ENCODE results near the gene SSX7. TPM values are rescaled to one million over a fixed set of nuclear protein-coding genes. Genes with fewer than 3 reads are reported as not detected.

Gene SSX7
- total and polyA plus RNA-seq, 2 of the 13 experiments (the other 11 are each of a cell fraction or from before 2014, with no cell fraction given) = not detected

DNA sequence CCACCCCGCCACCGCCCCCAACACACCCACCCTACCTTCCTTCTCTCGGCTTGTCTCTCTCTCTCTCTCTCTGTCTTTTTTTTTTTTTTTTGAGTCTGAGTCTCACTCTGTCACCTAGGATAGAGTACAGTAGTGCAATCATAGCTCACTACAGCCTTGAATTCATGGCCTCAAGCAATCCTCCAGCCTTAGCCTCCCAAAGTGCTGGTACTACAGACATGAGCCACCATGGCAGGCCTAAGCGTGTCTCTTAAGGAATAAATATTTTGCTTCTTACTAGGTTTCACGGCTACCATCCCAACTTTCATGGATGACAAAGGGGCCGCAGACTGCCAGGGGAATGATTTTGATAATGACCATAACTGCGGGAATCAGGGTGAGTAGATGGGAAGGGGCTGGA lies 55.8 kb downstream of the SSX7 start (continued):
- TF ChIP-seq, protein P1, sequence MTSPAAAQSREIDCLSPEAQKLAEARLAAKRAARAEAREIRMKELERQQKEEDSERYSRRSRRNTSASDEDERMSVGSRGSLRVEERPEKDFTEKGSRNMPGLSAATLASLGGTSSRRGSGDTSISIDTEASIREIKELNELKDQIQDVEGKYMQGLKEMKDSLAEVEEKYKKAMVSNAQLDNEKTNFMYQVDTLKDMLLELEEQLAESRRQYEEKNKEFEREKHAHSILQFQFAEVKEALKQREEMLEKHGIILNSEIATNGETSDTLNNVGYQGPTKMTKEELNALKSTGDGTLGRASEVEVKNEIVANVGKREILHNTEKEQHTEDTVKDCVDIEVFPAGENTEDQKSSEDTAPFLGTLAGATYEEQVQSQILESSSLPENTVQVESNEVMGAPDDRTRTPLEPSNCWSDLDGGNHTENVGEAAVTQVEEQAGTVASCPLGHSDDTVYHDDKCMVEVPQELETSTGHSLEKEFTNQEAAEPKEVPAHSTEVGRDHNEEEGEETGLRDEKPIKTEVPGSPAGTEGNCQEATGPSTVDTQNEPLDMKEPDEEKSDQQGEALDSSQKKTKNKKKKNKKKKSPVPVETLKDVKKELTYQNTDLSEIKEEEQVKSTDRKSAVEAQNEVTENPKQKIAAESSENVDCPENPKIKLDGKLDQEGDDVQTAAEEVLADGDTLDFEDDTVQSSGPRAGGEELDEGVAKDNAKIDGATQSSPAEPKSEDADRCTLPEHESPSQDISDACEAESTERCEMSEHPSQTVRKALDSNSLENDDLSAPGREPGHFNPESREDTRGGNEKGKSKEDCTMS (CRISPR knock-in tag; conservative IDR thresholded peaks at IDR 0.05) = no peak
- TF ChIP-seq ZNF431 (CRISPR knock-in tag; IDR thresholded peaks at IDR 0.05; ENCODE audit: borderline replicate concordance, low read depth) = no peak
- TF ChIP-seq ATRX (CRISPR knock-in tag; IDR thresholded peaks at IDR 0.05; ENCODE audit: borderline replicate concordance) = no peak
- TF ChIP-seq KLF11 (CRISPR knock-in tag; IDR thresholded peaks at IDR 0.05) = no peak
- no peak for TF ChIP-seq ZSCAN21 (CRISPR knock-in tag; IDR thresholded peaks at IDR 0.05; ENCODE audit: borderline replicate concordance)
- TF ChIP-seq MED1 (CRISPR knock-in tag; IDR thresholded peaks at IDR 0.05) = no peak
- TF ChIP-seq, protein P2, sequence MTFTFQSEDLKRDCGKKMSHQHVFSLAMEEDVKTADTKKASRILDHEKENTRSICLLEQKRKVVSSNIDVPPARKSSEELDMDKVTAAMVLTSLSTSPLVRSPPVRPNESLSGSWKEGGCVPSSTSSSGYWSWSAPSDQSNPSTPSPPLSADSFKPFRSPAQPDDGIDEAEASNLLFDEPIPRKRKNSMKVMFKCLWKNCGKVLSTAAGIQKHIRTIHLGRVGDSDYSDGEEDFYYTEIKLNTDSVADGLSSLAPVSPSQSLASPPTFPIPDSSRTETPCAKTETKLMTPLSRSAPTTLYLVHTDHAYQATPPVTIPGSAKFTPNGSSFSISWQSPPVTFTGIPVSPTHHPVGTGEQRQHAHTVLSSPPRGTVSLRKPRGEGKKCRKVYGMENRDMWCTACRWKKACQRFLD (CRISPR knock-in tag; IDR thresholded peaks at IDR 0.05; ENCODE audit: borderline replicate concordance) = no peak
- no peak for TF ChIP-seq ZBTB21 (CRISPR knock-in tag; IDR thresholded peaks at IDR 0.05)

DNA sequence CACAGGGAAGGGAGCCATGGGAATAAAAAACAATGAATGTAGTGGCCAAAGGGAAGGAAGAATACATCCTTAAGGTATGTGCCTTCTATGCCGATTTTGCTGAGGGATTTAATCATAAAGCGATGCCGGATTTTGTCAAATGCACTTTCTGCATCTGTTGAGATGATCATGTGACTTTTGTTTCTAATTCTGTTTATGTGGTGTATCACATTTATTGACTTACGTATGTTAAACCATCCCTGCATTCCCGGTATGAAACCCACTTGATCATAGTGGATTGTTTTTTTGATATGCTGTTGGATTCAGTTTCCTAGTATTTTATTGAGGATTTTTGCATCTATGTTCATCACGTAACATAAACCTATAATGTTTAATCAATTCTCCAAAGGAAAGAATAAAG lies 60.0 kb downstream of the SSX7 start:
- no peak for FAIRE-seq
- H3K9me3 ChIP-seq (ENCODE audit: low read length) = no peaks in the 10 kb centered on the region
- ChIA-PET CTCF (ENCODE audit: low intra/inter-chr PET ratio, low total read pairs) (no interaction called here), POLR2A (no interaction called here)
- no peak overlapping the region for H3K4me2 ChIP-seq (ENCODE audit: low read depth, low read length)
- no peak overlapping the region for H3K27ac ChIP-seq (ENCODE audit: extremely low read length, insufficient read depth, low read length)
- intact Hi-C loops (cut with micrococcal nuclease; ENCODE audit: unreplicated experiment) = no loop called here
- H3K27me3 ChIP-seq (ENCODE audit: control insufficient read depth in 1 of 2, insufficient read depth in 2 of 2, low read length in 2 of 2) = no peaks in the 10 kb centered on the region
- DNase-seq (ENCODE audit: low spot score) = no peak
- no peaks in the 10 kb centered on the region for H4K20me1 ChIP-seq (ENCODE audit: insufficient read depth, low read length)
- ATAC-seq = no peak
- 43% methylated on average over 6 of the region's 6 CpGs for WGBS (ENCODE audit: low lambda C conversion rate)
- in situ Hi-C loops (cut with HindIII; ENCODE audit: extremely low pct_ligation_motif_present, low pct_unique_long_range_greater_than_20kb) = no loop called here
- BruUV-seq (replicated peaks) = no TSS peak
- H3K4me3 ChIP-seq (replicated peaks in 1 of 3; ENCODE audit: insufficient read depth in 1 of 3, low read depth in 2 of 3, low read length in 3 of 3) = no peak overlapping the region
- H2AFZ ChIP-seq (ENCODE audit: low read length) = no peak overlapping the region
- H3K9ac ChIP-seq (ENCODE audit: insufficient read depth, low read depth, low read length) = no peak overlapping the region
- no peaks in the 10 kb centered on the region for H3K4me1 ChIP-seq (ENCODE audit: insufficient read depth, low read length)
- TF ChIP-seq MEIS2 (CRISPR knock-in tag; IDR thresholded peaks at IDR 0.05) = no peak
- no peak for TF ChIP-seq ZNF558 (CRISPR knock-in tag; IDR thresholded peaks at IDR 0.05; ENCODE audit: borderline replicate concordance)
- no peak for TF ChIP-seq ZNF564 (CRISPR knock-in tag; IDR thresholded peaks at IDR 0.05)
- TF ChIP-seq ZNF644 (CRISPR knock-in tag; IDR thresholded peaks at IDR 0.05; ENCODE audit: low read depth) = no peak
- TF ChIP-seq RELA (CRISPR knock-in tag; IDR thresholded peaks at IDR 0.05) = no peak
- TF ChIP-seq, protein P3, sequence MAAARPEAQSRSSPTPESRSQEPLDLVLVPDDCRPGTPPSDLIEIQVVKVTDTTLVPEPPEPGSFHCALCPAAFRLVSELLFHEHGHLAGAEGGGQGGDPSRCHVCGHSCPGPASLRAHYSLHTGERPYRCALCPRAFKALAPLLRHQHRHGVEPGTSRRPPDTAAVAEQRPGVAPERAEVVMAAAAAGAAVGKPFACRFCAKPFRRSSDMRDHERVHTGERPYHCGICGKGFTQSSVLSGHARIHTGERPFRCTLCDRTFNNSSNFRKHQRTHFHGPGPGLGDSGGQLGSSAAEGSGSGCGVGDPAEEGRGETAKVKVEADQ (CRISPR knock-in tag; IDR thresholded peaks at IDR 0.05; ENCODE audit: borderline replicate concordance) = no peak
- TF ChIP-seq, protein P4, sequence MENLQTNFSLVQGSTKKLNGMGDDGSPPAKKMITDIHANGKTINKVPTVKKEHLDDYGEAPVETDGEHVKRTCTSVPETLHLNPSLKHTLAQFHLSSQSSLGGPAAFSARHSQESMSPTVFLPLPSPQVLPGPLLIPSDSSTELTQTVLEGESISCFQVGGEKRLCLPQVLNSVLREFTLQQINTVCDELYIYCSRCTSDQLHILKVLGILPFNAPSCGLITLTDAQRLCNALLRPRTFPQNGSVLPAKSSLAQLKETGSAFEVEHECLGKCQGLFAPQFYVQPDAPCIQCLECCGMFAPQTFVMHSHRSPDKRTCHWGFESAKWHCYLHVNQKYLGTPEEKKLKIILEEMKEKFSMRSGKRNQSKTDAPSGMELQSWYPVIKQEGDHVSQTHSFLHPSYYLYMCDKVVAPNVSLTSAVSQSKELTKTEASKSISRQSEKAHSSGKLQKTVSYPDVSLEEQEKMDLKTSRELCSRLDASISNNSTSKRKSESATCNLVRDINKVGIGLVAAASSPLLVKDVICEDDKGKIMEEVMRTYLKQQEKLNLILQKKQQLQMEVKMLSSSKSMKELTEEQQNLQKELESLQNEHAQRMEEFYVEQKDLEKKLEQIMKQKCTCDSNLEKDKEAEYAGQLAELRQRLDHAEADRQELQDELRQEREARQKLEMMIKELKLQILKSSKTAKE (CRISPR knock-in tag; IDR thresholded peaks at IDR 0.05; ENCODE audit: borderline replicate concordance) = no peak
- TF ChIP-seq PHB2 (IDR thresholded peaks at IDR 0.05; ENCODE audit: partially characterized antibody) = no peak
- H3K79me2 ChIP-seq (ENCODE audit: insufficient read depth, low read length) = no peaks in the 10 kb centered on the region
- no peaks in the 10 kb centered on the region for H3K36me3 ChIP-seq (replicated peaks in 1 of 2; ENCODE audit: control insufficient read depth in 1 of 2, insufficient read depth in 2 of 2, low read length in 2 of 2)
